Fibroblast of skin of abdomen (primary cell): ENCODE data around the gene MRPS2.
"Not testable (repeated sequence)": the region's sequence is repeated elsewhere in the genome, so short reads cannot be mapped to it uniquely, and the experiment has no call there.

Source experiments
- DNase-seq: peaks from one replicate; pipeline ENCODE4 v3.0.0-alpha.2; 2013

MRPS2 gene

GRCh38 chr9:135501261-135502167 is 1.0 kb downstream of the MRPS2 start:
- no peak for DNase-seq

- DNase-seq: no peak
These were observed 1.8 kb downstream of the MRPS2 start for GRCh38 chr9:135502168-135502872.

GRCh38 chr9:135502873-135503321 is 2.4 kb downstream of the MRPS2 start:
- no peak for DNase-seq

- no peak for DNase-seq
These were observed 3.1 kb downstream of the MRPS2 start for GRCh38 chr9:135503371-135504261.

GRCh38 chr9:135504262-135505243 is 4.1 kb downstream of the MRPS2 start:
- peak; percentile 48 for DNase-seq

- no peak for DNase-seq
These were observed 5.1 kb downstream of the MRPS2 start for GRCh38 chr9:135505406-135506187.

GRCh38 chr9:135506327-135507103 is 6.0 kb downstream of the MRPS2 start:
- no peak for DNase-seq

- DNase-seq: no peak
These were observed 6.9 kb downstream of the MRPS2 start for GRCh38 chr9:135507104-135508035.

- DNase-seq: no peak
These were observed 7.8 kb downstream of the MRPS2 start for GRCh38 chr9:135508211-135508820.

GRCh38 chr9:135509458-135509857 is 9.0 kb downstream of the MRPS2 start:
- DNase-seq: no peak

- no peak for DNase-seq
These were observed 11.7 kb downstream of the MRPS2 start for GRCh38 chr9:135512241-135512603.

- DNase-seq: no peak
These were observed 12.4 kb downstream of the MRPS2 start for GRCh38 chr9:135512904-135513303.

GRCh38 chr9:135513351-135513846 is 12.9 kb downstream of the MRPS2 start:
- no peak for DNase-seq

GRCh38 chr9:135513906-135514305 is 13.4 kb downstream of the MRPS2 start:
- not testable (repeated sequence) for DNase-seq

GRCh38 chr9:135514342-135515082 is 14.0 kb downstream of the MRPS2 start:
- DNase-seq: no peak

GRCh38 chr9:135515083-135515951 is 14.8 kb downstream of the MRPS2 start:
- DNase-seq: no peak
